ENCODE data around the gene AGL.
"Not testable (repeated sequence)": the region's sequence is repeated elsewhere in the genome, so short reads cannot be mapped to it uniquely, and the experiment has no call there.

AGL gene

GRCh38 chr1:99849744-99850458 lies at the start of gene AGL:
TSS of gene AGL (plus strand) at chr1:99850361. CDS start at chr1:99851043, 682 bp downstream.
- peak; percentile 72 to 82 (median 76) for DNase-seq

DNA sequence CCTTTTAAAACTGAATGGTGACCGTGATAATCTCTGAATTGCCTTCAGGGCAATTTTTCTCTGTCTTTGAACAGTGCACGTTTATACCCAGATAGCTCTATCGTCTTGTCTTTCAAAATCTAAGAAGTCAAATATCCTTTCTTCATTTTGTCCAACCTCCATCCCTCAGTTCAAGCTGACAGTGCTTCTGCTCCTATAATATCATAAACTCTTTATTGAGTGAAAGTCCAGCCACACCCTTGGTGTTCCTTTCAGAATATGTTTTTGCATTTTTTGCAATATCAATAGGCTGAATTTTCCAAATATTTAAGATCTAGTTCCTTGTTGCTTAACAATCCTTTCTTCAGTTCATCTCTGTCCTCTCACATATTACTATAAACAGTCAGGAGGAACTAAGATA lies 48.6 kb upstream of the AGL start:
- DNase-seq: no peak

GRCh38 chr1:99806882-99807281 lies 43.3 kb upstream of the AGL start:
- DNase-seq: no peak

DNA sequence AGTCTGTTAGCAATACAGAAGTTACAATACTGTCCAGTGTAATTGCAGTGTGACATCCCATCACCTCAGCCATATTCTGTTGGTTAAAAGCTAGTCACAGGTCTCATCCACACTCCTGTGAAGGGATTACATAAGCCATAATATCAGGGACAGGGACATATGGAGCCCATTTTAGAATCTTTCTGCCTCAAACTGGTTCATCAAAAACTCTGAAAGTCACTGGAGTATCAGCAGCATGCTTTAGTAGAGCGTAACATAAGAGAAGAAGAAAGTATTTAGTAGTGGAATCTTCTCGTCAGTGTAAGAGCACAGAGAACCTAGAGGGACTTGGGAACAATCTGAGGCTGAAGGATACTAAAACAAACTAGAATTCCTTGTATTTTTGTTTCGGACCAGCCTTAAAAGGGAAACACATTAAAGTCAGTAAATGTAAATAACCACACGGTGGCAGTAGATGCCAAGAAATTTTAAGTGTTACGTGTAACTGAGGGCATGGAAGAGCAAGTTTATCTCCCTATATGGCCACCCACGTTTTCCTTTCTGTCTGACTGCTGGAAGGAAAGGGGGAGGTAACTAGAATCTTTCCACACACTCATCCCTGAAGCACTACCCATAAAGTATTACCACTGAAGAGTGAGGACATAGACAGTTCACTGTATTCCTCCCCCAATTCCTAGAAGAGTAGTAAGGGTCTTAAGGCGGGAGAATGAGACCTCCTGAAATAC lies 41.6 kb upstream of the AGL start:
- DNase-seq: no peak

DNA sequence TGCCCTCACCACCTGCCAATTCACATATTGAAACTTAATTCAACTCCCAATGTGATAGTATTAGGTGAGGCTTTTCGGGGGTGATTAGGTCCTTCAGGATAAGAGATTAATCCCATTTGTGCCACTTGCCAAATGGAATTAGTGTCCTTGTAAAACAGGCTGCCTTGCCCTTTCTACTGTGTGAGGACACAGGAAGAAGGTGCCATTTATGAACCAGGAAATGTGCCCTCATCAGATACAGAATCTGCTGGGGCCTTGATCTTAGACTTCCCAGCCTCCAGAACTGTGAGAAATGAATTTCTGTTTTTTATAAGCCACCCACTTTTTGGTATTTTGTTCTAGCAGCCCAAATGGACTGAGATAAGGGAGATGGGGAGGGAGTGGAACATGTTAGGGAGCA lies 39.1 kb upstream of the AGL start:
- DNase-seq: no peak

- no peak for DNase-seq
Observed at GRCh38 chr1:99811747-99812146, 38.4 kb upstream of the AGL start.

- DNase-seq: no peak
Observed at GRCh38 chr1:99814373-99814900, 35.7 kb upstream of the AGL start.

- no peak for DNase-seq
Observed at GRCh38 chr1:99816656-99817055, 33.5 kb upstream of the AGL start.

DNA sequence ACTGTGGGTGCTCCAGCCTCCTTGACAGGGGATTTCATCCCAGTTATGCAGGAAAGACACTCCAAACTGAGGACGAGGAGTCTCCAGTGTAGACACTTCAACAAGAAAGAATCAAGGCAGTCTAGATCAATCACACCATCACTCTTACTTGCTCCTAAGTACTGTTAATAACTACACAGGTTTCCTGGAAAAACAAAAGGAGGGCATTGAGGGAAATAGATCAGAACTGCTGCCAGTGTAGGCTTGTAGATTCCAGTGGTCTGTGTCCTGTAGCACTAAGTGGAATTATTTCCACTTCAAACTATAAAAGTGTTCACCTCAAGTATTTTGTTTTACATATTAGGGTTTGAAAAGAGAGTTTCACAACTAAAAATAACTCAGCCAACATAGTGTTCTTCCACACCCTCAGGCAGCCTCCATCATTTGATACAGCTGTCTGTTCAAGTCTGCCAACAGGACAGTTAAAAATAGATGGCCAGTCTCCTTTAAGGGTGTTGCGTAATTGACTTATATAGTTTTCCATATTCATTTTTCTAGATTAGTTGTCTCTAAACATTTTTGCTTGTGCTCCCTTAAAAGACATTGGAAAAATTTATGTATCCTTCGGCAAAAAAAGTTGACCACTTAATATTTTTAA lies 32.0 kb upstream of the AGL start:
- no peak for DNase-seq

- no peak for DNase-seq
Observed at GRCh38 chr1:99820546-99820945, 29.6 kb upstream of the AGL start.

DNA sequence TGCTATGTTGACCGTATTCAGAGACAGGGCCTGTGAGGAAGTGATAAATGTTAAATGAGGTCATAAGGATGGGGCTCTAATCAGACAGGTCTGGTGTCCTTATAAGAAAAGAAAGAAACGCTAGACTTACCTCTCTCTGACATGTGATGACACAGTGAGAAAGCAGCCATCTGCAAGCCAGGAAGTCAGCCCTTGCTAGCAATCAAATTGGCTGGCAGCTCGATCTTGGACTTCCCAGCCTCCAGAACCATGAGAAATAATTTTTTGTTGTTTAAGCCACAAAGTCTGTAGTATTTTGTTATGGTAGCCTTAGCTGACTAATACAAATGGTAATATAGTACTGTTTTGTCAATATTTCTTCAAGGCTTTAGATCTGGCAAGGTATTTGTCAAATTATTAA lies 25.1 kb upstream of the AGL start:
- DNase-seq: no peak

DNA sequence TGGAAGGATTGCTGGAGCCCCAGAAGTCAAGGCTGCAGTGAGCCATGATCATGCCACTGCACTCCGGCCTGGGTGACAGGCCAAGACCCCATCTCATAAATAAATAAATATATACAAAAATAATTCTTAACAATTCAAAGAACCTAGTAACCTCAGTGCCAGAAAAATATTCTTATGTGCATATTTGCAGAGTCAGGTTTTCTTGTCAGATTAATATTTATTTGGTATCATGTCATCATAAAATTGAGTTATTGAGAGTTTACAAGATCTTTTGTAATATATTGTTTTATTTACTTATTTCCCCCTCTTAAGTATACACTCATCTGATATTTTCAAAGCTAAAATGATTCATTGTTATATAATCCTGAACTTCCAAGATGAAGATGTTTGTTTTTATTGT lies 24.5 kb upstream of the AGL start:
- no peak for DNase-seq

DNA sequence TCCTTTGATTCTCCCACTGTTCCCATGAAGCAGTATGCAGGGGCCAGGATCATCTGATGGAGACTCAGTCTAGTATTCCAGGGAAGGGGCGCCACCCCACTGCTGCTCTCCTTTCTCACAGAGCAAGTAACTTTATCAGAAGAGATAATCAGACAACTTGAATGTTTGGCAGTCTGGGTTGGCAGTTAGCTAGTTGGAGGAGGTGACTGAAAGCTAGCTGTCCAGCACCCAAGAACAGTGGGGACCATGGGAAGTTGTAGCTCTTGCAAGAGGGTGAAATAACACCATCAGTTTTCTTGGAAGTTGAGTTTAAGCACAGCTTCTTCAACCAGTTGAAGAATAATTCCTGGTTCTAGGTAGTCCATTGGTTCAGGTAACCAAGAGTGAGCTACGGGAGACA lies 22.2 kb upstream of the AGL start:
- no peak for DNase-seq

DNA sequence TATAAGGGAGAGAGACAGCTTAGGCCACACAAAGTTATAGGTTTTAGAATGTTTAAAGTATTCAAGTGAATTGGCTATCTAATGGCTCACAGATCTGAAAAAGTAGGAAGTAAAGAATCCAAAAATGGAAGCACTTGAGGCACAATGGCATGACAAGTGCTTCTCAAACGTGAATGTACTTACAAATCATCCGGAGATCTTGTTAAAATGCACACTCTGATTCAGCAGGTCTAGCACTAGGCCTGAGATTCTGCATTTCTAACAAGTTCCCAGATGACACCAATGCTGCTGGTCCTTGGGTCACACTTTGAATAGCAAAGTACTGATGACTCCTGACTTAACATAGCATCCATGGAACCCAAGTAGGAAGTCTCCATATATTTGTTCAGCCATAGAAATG lies 20.9 kb upstream of the AGL start:
- DNase-seq: no peak

DNA sequence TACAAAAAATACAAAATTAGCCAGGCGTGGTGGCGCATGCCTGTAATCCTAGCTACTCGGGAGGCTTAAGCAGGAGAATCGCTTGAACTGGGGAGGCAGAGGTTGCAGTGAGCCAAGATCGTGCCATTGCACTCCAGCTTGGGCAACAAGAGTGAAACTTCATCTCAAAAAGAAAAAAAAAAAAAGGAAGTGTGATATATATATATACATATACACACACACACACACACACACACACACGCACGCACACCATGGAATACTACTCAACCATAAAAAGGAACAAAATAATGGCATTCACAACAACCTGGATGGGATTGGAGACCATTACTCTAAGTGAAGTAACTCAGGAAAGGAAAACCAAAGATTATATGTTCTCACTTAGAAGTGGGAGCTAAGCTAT lies 16.2 kb upstream of the AGL start:
- DNase-seq: not testable (repeated sequence)

DNA sequence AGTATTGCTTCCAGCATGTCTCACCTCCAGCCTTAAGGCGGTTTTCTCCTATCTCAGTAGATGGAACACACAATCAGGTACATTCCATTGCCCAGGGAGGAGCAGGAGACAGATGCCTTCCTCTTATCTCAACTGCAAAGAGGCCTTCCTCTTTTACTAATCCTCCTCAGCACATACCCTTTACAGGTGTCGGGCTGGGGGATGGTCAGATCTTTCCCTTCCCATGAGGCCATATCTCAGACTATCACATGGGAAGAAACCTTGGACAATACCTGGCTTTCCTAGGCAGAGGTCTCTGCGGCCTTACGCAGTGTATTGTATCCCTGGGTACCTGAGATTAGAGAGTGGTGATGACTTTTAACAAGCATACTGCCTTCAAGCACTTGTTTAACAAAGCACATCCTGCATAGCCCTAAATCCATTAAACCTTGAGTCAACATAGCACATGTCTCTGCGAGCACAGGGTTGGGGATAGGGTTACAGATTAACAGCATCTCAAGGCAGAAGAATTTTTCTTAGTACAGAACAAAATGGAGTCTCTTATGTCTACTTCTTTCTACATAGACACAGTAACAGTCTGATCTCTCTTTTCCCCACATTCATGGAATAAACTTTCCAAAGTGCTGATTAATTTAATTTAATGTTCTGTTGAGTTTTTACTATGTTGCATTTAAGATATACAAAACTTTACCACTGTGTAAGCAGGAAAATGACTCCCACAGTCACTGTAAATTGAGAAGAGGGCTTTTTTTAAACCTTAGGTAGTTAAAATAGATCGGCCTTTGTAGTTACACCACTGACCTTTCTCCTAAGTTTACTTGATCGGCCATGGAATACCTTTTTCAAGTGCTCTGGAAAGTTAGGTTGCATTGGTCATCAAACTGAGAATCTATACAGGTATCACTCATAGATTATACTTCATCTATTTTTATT lies 13.7 kb upstream of the AGL start:
- DNase-seq: not testable (repeated sequence)

DNA sequence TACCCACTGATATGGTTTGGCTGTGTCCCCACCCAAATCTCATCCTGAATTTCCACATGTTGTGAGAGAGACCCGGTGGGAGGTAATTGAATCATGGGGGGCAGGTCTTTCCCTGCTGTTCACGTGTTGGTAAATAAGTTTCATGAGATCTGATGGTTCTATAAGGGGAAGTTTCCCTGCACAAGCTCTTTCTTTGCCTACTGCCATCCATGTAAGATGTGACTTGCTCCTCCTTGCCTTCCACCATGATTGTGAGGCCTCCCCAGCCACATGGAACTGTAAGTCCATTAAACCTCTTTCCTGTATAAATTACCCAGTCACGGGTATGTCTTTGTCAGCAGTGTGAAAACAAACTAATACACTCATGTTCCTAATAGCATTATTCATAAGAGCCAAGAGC lies 9.8 kb upstream of the AGL start:
- DNase-seq: not testable (repeated sequence)

- no peak for DNase-seq
Observed at GRCh38 chr1:99843760-99844159, 6.4 kb upstream of the AGL start.

DNA sequence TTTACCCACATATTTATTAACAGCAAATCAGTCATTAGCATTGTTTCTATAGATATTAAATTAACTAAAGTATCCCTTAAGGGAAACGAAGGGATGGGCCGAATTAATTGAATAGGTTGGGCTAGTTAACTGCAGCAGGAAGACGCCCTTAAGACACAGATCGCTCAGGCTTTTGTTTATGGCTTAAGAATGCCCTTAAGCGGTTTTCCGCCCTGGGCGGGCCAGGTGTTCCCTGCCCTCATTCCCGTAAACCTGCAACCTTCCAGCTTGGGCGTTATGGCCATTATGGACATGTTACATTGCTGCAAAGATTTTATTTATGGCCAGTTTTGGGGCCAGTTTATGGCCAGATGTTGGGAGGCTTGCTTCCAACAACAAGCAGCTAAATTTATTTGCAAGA lies 5.0 kb upstream of the AGL start:
- DNase-seq: not testable (repeated sequence)

DNA sequence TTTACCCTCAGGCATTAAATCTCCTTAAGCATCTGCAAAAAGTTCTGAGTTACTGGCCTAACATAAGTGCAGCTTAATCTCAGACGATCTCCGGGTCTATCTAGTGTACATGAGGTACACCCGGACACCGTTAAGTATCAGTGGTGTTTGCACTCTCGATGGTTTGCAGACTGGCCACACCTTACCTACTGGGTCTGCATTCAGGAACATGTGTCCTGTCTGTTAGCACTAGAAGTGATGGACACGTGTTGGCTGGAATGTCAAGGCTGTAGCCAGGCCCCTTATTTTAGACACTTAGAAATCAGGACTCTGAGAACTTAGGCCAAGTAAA lies 783 bp upstream of the AGL start:
- DNase-seq: no peak

DNA sequence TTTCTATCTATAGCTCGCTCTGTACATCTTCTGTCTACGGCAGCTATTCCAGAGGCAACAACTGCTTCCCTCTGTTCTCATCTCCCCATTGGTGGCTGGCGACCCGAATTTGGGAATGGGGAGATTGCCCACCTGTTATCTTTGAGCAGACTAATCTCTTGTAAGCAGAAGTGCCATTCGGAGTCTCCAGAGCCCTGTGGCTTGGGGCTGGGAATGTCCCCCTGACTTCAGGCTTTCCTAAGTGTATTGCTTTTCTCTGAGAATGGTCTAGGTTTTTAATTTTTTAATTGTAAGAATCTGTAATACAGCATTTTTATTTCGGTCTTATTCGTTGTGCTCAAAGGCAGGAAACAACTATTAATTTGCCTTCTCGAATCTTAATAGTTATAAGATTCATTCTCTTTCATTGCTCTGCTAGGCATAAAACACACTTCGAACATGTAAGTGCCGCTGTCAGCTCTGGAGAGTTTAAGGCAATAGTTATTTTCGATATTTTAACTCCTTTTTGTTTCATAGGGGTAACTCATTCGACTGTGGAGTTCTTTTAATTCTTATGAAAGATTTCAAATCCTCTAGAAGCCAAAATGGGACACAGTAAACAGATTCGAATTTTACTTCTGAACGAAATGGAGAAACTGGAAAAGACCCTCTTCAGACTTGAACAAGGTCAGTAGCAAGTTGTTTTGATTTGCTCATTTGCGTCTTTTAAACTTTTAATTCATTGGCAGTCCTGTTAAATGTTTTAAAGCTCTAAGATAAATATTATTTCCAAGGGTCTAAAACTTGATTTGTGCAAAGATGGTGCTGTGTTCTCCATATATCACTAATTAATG lies 514 bp downstream of the AGL start:
- DNase-seq: no peak

GRCh38 chr1:99851850-99852454 lies 1.8 kb downstream of the AGL start:
- no peak for DNase-seq
